H1 (cell line): Measurements from ENCODE around the gene TCF4.

ENCODE experiments used
- EP300 ChIP-seq, 2 experiments: IDR thresholded peaks; 1 replicate in 1 of 2; 2 replicates in 1 of 2; pipeline ENCODE4 v1.6.1; 2011 to 2012; ENCODE audit warnings: low read depth in 2 of 2, low read length in 2 of 2, mild to moderate bottlenecking in 2 of 2, borderline replicate concordance in 1 of 2, inconsistent platforms in 1 of 2, moderate library complexity in 1 of 2
- MAFK ChIP-seq: IDR thresholded peaks from 2 replicates; pipeline ENCODE4 v1.6.1; 2012; ENCODE audit warnings: low read depth, mild to moderate bottlenecking, improper control_type of control experiment, low read length
- PHF8 ChIP-seq: fragments of 200-600 bp; sonication (generic); conservative IDR thresholded peaks from 2 replicates; pipeline ENCODE4 v1.7.1; 2012; ENCODE audit warnings: low read depth, mild to moderate bottlenecking, inconsistent platforms, low read length, moderate library complexity
- SIX5 ChIP-seq: IDR thresholded peaks from 2 replicates; pipeline ENCODE4 v1.6.1; 2011; ENCODE audit warnings: mild to moderate bottlenecking, low read depth, low read length
- SP1 ChIP-seq: IDR thresholded peaks from 2 replicates; pipeline ENCODE4 v1.6.1; 2011; ENCODE audit warnings: low read depth, low read length
- TCF12 ChIP-seq: IDR thresholded peaks from 2 replicates; pipeline ENCODE4 v1.6.1; 2011; ENCODE audit warnings: low read depth, mild to moderate bottlenecking, low read length
- YY1 ChIP-seq: IDR thresholded peaks from 2 replicates; pipeline ENCODE4 v1.6.1; 2011; ENCODE audit warnings: low read depth, mild to moderate bottlenecking, low read length
- TF ChIP-seq, protein P1 (sequence below), 3 experiments: IDR thresholded peaks; 1 replicate in 2 of 3; 2 replicates in 1 of 3; pipeline versions ENCODE4 v1.5.1 to v1.6.1; 2011; ENCODE audit warnings: low read length in 3 of 3, mild to moderate bottlenecking in 3 of 3, inconsistent platforms in 2 of 3, low read depth in 1 of 3, moderate library complexity in 1 of 3; ENCODE audit not compliant: insufficient read depth in 1 of 3; ENCODE audit errors: control extremely low read depth in 1 of 3

DNA sequence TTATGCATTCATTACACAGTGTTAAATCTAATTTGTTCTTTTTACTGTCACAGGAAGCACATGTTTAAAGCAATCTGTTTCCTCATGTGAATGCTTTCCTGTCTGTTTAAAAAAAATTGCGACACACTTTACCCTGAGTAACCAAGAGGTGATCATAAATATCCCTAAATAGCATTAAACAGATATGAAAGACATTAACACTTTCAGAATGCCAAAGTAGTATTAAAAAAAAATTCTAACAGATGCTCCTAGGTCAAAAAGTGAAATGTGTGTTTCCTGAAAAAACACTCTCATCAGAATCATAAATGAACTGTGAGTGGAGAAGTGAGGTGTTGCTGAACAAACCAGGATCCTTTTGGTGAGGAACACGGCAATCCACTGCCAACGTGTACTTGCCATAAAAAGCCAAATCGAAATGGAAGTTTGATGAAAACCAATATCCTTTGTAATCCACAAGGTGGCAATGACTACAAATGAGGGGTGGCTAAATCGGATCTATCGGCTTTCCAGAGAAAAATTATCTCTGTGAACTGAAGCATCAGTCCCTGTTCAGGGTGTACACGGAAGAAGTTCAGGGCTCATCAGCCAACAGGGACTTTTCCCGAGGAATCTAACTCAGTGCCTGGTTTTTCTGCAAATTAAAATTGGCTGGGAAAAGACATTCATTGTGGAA, 248.9 kb downstream of the TCF4 start:
- TF ChIP-seq SIX5 = no peak
- TF ChIP-seq TCF12 = no peak
- TF ChIP-seq, protein P1, sequence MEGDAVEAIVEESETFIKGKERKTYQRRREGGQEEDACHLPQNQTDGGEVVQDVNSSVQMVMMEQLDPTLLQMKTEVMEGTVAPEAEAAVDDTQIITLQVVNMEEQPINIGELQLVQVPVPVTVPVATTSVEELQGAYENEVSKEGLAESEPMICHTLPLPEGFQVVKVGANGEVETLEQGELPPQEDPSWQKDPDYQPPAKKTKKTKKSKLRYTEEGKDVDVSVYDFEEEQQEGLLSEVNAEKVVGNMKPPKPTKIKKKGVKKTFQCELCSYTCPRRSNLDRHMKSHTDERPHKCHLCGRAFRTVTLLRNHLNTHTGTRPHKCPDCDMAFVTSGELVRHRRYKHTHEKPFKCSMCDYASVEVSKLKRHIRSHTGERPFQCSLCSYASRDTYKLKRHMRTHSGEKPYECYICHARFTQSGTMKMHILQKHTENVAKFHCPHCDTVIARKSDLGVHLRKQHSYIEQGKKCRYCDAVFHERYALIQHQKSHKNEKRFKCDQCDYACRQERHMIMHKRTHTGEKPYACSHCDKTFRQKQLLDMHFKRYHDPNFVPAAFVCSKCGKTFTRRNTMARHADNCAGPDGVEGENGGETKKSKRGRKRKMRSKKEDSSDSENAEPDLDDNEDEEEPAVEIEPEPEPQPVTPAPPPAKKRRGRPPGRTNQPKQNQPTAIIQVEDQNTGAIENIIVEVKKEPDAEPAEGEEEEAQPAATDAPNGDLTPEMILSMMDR (IDR thresholded peaks at IDR 0.05; ENCODE audit: control extremely low read depth in 1 of 3, insufficient read depth in 1 of 3, low read depth in 1 of 3, low read length in 3 of 3) = peak in 1 of 3 experiments; percentile 12; a peak in 1 of 4 replicates
- TF ChIP-seq MAFK = no peak
- TF ChIP-seq YY1 = no peak
- no peak for TF ChIP-seq EP300 (IDR thresholded peaks at IDR 0.05; ENCODE audit: borderline replicate concordance in 1 of 2, low read depth in 2 of 2, low read length in 2 of 2)
- no peak for TF ChIP-seq PHF8
- TF ChIP-seq SP1 = no peak
